ENCODE measurements around the gene CXCR1. TPM values are rescaled to one million over a fixed set of nuclear protein-coding genes. Genes with fewer than 3 reads are reported as not detected.

CXCR1 gene
- total and polyA plus RNA-seq, 12 donors, result 0.07 to 0.68 (median 0.17) TPM; not detected in 3

DNA sequence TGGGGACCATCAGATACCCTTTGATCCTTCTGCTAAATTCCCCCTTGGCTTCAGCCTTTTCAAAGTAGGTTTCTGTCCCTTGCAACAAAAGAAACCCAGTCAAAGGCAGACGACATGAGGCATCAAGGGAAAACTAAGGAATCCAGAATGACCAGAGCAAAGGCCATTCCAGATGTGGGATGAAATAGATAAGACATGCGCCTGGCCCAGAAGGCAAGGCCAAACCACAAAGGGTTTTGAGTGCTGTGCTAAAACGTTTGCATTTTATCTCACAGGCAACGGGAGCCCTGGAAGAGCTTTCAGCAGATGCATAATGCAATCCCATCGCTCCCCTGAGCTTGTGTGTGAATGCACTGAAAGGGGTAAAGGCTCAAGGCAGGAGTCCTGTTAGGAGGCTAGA lies 17.7 kb downstream of the CXCR1 start:
- Histone ChIP-seq H3K27ac (no peak overlapping the region), H3K4me1 (replicated peaks in 1 of 2) (no peaks in the 10 kb centered on the region), H3K36me3 (replicated peaks in 1 of 2) (no peaks in the 10 kb centered on the region), H3K9me3 (replicated peaks in 1 of 3) (no peaks in the 10 kb centered on the region), H3K4me3 (no peak overlapping the region), H3K27me3 (no peaks in the 10 kb centered on the region)
- intact Hi-C loops (cut with DNase I), result no loop called here
- DNase-seq, result no peak
- TF ChIP-seq, protein P1, sequence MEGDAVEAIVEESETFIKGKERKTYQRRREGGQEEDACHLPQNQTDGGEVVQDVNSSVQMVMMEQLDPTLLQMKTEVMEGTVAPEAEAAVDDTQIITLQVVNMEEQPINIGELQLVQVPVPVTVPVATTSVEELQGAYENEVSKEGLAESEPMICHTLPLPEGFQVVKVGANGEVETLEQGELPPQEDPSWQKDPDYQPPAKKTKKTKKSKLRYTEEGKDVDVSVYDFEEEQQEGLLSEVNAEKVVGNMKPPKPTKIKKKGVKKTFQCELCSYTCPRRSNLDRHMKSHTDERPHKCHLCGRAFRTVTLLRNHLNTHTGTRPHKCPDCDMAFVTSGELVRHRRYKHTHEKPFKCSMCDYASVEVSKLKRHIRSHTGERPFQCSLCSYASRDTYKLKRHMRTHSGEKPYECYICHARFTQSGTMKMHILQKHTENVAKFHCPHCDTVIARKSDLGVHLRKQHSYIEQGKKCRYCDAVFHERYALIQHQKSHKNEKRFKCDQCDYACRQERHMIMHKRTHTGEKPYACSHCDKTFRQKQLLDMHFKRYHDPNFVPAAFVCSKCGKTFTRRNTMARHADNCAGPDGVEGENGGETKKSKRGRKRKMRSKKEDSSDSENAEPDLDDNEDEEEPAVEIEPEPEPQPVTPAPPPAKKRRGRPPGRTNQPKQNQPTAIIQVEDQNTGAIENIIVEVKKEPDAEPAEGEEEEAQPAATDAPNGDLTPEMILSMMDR (IDR thresholded peaks at IDR 0.05), result no peak
- no peak for TF ChIP-seq POLR2A (IDR thresholded peaks at IDR 0.05)
- 55 to 64% (median 58%) methylated on average over 5 of the region's 5 CpGs for WGBS, 4 donors

DNA sequence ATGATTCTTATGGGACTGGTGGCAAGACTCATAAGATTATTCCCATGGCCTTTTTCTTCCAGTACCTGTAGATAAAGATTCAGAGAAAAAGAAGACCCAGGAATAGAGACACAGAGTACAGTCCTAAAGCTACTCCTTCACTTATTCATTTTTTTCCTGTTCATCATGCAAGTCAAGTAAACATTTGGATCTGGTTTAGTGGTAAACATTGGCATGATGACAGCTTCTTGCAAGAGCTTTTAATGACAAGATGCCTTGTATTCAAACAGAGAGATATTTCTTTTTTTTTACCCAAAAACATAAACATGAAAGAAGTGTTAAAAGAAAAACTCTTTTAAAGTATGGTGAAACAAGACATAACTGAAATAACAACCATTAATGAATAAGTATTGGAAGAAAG lies 20.7 kb downstream of the CXCR1 start:
- Histone ChIP-seq H3K27me3 (no peaks in the 10 kb centered on the region), H3K9me3 (replicated peaks in 1 of 3) (no peaks in the 10 kb centered on the region), H3K27ac (no peak overlapping the region), H3K4me3 (no peak overlapping the region), H3K36me3 (replicated peaks in 1 of 2) (no peaks in the 10 kb centered on the region), H3K4me1 (replicated peaks in 1 of 2) (no peaks in the 10 kb centered on the region)
- intact Hi-C loops (cut with DNase I), result no loop called here
- DNase-seq, result no peak
- TF ChIP-seq, protein P1 (IDR thresholded peaks at IDR 0.05), result no peak
- TF ChIP-seq POLR2A (IDR thresholded peaks at IDR 0.05), result no peak

DNA sequence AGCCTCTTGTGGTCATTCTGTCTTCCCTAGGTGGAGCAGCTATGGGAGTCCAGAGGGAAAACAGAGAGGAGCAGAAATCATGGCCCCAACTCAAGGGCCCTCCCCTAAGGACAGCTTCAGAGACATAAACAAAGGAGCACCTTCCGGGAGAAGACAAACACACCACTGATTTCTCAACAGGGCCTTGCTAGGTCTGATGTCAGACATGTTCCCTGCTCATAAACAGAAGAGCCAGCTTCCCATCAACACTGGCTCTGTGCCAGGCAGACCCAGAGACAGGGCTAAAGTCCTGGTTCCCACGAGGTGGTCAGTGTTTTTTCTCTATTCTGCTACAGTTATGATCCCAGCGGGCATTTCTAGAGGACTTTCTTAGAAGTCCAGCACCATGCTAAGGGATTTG lies 21.6 kb downstream of the CXCR1 start:
- DNase-seq, result no peak
- Histone ChIP-seq H3K36me3 (replicated peaks in 1 of 2) (no peaks in the 10 kb centered on the region), H3K9me3 (replicated peaks in 1 of 3) (no peaks in the 10 kb centered on the region), H3K4me1 (replicated peaks in 1 of 2) (no peaks in the 10 kb centered on the region), H3K27ac (no peak overlapping the region), H3K27me3 (no peaks in the 10 kb centered on the region), H3K4me3 (no peak overlapping the region)
- no peak for TF ChIP-seq POLR2A (IDR thresholded peaks at IDR 0.05)
- TF ChIP-seq, protein P1 (IDR thresholded peaks at IDR 0.05), result no peak
- 59 to 76% (median 68%) methylated on average over 3 of the region's 3 CpGs for WGBS, 4 donors
- intact Hi-C loops (cut with DNase I), result no loop called here

DNA sequence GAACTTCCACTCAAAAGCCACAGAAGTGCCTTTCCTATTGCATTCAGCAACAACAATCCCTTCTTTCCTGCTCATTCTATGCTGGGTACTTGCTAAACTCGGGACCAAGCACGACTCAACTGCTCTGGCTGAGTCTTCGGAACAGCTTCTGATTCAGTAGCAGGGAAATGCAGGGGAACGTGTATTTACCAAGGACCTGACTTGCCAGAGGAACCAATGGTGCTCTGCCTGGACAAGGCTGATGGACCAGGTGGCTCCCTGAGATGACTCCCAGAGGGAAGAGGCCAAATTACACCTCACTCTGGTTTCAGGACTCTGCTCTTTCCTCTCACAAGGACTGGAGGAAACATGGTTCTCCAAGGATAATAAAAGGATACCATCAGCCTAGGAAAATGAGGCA lies 28.7 kb downstream of the CXCR1 start:
- Histone ChIP-seq H3K9me3 (replicated peaks in 1 of 3) (no peaks in the 10 kb centered on the region), H3K4me3 (no peak overlapping the region), H3K36me3 (replicated peaks in 1 of 2) (no peaks in the 10 kb centered on the region), H3K4me1 (replicated peaks in 1 of 2) (no peaks in the 10 kb centered on the region), H3K27ac (no peak overlapping the region), H3K27me3 (no peaks in the 10 kb centered on the region)
- intact Hi-C loops (cut with DNase I), result no loop called here
- DNase-seq, result no peak
- TF ChIP-seq, protein P1 (IDR thresholded peaks at IDR 0.05), result no peak
- no peak for TF ChIP-seq POLR2A (IDR thresholded peaks at IDR 0.05)
- WGBS, 4 donors, result 64 to 79% (median 68%) methylated on average over 4 of the region's 4 CpGs

Data from adrenal gland (tissue), 12 donors.